GM19324 (cell line): ENCODE data around the gene GPX3.

Source experiments
- ATAC-seq: cut with Tn5 transposase; IDR thresholded peaks from one replicate; pipeline ENCODE4 v1.9.1; 2021; ENCODE audit warnings: mild to moderate bottlenecking, moderate library complexity; ENCODE audit not compliant: unreplicated experiment, low FRiP score

GPX3 gene

GRCh38 chr5:151053796-151054462, 33.5 kb downstream of the GPX3 start:
- no peak for ATAC-seq

DNA sequence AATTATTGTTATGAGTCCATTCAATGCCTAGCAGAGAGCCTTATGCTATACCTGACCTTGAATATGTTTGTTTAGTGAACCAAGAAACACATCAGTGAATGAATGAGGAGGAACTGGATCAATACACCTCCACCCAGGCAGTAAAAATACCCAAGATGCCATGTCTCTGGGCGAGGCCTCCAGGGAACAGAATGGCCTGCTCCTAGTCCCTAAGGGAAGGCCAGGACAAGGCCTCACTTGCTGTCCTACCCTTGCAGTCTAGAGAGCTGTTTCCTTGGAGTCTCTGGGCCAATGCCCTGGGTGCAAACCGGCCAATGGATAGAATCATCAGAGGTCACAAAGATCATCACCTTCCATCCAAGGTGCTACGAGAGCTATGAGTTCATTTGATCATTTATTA, 34.3 kb downstream of the GPX3 start:
- ATAC-seq: no peak

DNA sequence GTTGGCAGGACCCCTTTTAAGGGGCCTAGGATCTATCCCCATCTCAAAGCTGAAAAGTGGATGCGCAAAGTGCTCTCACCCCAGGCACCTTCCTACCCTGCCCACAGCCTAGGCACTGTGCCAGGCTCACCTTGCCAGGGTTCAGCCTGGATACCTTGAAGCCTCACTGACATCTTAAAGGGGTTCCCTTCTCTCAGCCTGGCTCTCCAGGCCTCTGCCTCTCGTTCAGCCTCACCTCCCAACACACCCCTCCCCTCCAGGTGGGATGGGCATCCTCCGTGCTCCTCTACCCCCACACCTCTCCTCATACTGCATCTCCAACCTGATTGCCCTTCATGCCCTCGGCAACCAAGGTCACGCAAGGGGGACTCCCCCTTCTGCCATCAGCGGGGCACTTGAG, 34.9 kb downstream of the GPX3 start:
- no peak for ATAC-seq

- no peak for ATAC-seq
Observed at GRCh38 chr5:151056379-151057325, 36.3 kb downstream of the GPX3 start.

DNA sequence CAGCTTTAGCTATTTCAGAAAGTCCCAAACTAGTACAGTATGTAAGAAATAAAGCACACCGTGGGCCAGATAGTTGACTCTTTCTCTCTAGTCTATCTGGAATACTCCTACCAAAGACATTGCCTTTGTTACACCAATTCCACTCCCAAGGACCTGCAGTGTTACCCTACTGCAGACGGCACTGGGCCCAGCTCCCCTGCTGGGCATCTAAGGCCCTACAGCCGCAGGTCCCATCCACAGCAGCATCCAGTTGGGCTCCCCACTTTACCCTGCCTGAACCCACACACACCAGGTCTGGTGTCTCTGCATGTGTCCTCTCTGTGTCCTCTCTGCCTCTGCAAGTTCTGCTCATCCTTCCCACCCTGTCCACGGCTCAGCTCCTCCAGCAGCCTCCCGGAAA, 37.9 kb downstream of the GPX3 start:
- ATAC-seq: no peak

DNA sequence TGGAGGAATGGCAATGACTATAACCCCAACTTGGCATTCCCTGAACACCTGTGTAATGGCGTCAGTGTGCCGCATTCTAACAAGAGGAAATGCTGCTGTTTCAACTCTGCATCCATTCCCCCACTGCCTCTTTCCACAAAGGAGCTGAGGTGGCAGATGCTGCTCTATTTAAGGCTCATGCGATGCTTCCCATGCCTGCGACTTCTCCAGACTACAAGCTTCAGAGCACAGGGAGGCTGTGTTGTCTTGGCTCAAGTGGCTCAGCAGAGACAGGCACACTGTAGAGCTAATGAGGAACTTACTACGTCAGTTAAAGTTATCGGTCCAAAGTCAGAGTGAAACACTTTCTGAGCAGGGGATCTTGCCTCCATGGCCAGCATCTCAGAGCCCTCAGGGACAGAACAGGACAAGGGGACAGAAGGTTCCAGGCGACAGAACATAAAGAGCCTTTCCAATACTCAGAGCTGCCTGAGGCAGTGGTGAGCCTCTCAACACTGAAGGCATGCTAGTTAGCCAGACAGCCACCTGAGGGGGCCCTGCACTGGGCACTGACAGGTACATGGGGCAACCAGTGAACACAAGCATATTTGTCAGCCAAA, 38.6 kb downstream of the GPX3 start:
- no peak for ATAC-seq

DNA sequence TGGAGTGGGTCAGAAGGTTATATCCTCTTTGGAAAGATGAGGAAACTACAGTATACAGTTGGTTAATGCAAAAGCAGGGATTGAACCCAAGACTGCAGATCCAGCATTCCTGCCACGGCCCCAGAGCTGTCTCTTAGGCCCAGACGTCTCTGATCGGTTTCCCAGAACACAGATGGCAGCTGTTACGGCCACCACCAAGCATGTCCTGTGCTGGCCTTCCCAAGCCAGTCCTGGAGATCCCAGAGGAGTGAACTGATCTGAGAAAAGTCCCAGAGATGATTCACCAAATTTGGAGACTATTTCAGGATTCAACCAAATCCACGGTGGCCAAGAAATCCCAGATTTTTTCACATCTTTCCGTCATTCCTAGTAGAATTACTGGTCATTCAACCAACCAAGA, 40.4 kb downstream of the GPX3 start:
- ATAC-seq: no peak

DNA sequence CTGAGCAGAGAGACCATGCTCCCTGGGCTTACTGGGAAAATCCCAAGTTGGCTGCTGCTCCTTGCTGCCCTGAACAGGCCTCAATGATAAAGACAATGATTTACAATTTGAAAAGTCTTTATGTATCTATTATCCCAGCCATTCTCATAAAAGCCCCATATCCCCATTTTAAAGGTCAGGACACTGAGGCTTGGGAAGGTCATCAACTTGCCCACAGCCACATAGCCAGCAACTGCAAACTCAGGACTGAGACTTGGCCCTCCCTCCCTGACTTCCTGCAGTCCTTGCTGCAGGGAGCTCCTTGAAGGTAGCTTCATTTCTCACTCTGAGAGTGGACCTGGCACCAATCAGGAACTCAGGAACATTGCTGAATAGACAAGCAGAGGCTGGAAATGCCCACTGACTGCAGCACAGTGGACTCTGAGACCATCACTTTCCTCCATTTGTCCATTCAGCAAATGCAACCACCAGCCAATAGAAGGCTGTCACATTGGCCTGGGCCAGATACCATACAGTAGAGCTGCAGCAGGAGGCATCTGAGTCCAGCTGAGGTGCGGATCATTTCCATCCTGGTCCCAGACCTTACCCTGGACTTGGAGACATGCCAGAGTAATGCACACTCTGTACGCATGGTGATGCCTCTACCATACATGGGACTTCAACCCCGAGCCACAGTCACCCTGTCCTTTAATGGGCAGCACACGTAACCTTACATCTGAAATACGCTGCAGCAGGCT, 42.2 kb downstream of the GPX3 start:
- ATAC-seq: no peak

DNA sequence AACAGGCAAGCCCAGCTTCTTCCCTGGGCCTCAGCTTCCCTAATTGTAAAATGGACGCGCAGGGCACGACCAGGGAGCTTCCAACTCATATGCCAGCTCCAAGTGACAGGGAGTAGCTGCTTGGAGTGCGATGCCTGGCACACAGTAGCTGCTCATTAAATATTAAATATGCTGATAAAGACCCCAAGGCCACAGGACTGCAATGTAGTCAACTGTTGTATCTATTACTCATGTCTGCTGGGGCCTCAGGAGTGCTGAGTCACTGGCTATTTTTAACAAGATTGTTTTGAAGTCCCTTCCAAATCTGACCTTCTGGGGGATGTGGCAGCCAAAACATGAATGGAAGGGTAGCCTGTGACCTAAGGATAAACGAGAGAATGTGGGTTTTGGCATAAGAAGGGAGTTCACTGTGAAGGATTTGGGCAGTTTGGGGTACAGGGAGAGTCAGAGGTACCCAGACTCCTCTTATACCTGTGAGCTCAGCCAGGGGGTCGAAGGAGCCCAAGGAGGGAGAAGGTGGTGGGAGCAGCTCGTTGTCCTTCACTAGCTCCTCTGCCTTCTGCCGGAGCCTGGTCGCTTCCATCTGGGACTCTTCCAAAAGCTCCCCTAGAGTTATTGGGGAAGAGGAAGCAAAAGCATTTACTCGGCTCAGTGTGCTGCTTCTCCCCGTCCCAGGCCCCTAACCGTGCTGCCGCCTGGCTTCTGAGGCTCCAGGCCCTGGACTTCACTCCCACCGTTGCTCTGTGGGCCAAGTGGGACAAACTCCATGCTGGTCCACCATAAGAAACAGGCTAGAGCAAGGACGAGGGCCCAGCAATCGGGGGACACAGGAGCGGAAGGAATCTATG, 43.0 kb downstream of the GPX3 start:
- no peak for ATAC-seq

GRCh38 chr5:151064916-151065499, 44.6 kb downstream of the GPX3 start:
- no peak for ATAC-seq

DNA sequence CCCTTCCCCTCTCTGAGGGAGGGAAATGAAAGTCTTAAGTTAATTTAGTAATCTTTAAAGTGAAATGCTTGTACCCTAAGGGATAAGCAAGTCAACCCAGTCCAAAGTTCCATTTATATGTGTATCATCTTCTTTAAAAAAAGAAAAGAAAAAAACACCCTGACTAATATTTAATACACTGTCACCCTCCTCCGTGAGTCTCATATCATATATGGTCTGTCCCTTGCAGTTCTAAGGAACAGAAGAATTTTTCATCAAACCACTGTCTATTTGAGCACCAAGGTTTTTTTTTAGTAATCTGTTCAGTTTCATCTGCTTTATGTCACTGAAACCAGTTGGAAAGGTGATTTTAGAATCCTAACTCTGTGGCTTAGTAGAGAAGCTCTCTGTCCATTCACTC, 45.2 kb downstream of the GPX3 start:
- no peak for ATAC-seq

DNA sequence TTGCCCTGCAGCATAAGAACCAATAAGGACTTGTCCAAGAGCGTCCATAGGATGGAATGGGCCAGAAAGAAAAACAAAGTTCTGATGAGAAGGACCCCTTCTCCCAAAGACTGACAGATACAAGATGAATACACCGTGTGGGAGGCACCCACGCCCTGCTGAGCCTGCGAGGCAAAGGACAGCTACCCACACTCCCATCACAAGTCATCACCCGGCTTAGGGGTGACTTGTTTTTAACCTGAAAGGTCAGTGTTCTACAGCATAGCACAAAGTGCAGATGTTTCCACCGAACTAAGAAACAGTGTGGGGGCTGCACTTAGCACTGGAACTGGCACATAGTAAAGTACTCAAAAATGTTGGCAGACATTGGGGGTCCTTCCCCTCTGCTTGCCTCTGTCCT, 46.5 kb downstream of the GPX3 start:
- no peak for ATAC-seq

DNA sequence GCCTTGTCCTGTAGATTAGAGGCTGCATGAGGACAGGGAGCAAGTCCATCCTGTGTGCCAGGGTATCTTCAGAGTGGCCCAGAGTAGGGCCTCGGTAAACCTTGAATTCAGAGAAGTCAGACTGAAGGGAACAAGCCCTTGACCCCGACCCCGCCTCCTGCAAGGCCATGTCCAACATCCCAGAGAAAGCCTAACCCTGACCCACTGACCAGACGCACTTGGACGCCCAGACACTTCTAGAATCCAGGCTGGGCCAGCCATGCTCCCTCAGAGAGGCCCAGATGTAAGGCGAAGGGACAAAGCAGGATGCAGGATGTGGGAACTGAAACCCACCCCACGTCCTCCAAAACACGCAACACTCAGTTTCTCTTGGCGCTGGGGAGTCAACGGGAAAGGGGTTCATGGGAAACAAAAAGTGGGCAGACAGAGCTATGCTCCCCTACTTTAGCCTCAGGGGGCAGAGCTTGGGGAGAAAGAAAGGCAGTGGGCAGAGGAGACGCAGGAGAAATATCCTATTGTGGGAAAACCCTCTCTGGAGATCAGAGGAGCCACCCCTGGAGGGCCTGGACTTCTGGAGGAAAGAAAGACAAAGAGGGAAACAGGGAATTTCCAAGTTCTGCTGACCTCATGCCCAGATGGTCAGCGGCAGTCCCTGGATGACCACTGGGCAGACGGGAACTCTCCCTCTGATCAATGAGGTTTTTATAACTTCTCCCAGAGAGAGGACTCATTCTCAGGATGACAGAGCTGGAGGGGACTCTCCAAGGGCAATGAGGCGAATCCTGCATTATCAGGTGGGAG, 47.4 kb downstream of the GPX3 start:
- no peak for ATAC-seq

- ATAC-seq: peak; percentile 38
Observed at GRCh38 chr5:151068433-151069197, 48.2 kb downstream of the GPX3 start.

DNA sequence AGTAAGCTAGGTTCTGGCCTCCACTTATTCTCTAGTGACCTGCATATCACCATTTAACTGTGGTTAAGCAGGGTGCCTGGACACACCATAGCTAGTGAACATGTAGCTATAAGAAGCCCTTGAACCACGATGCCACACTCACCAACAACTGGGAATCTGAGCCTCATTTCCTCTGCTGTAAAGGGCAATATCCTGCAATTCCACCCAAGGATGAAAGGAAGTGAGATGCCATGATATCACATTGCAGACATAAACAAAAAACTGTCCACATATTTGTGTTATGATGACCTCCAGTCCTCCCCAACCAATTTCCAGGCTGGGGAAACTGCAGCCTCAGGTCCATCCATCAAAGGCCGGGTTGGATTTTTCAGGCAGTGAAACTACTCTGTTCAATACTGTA, 50.1 kb downstream of the GPX3 start:
- ATAC-seq: no peak

GRCh38 chr5:151071021-151071420, 50.6 kb downstream of the GPX3 start:
- ATAC-seq: no peak

GRCh38 chr5:151071848-151072629, 51.6 kb downstream of the GPX3 start:
- ATAC-seq: no peak
